BE2C (cell line): ENCODE results near the gene THBS2.

ENCODE experiments used
- DNase-seq: peaks from one replicate; pipeline ENCODE4 v3.0.0-alpha.2; 2020
- H3K27me3 ChIP-seq: fragments of 250-450 bp; sonication (Bioruptor Pico); 2 replicates; pipeline ENCODE4 v1.5.1; 2020; ENCODE audit warnings: mild to moderate bottlenecking
- H3K36me3 ChIP-seq: fragments of 250-450 bp; sonication (Bioruptor Pico); 2 replicates; pipeline ENCODE4 v1.5.1; 2020; ENCODE audit warnings: mild to moderate bottlenecking
- H3K4me1 ChIP-seq: fragments of 250-450 bp; sonication (Bioruptor Pico); 2 replicates; pipeline ENCODE4 v1.5.1; 2020
- H3K4me3 ChIP-seq: 2 replicates; pipeline ENCODE4 v1.5.1; 2011; ENCODE audit warnings: low read depth, low read length
- H3K9me3 ChIP-seq: fragments of 250-450 bp; sonication (Bioruptor Pico); 2 replicates; pipeline ENCODE4 v1.5.1; 2020
- TF ChIP-seq, protein P1 (sequence below): IDR thresholded peaks from 2 replicates; pipeline ENCODE4 v1.5.1; 2012; ENCODE audit warnings: mild to moderate bottlenecking, low read depth, low read length

Gene THBS2

GRCh38 chr6:169230946-169231789, 22.5 kb downstream of the THBS2 start:
- H3K36me3 ChIP-seq, result no peaks in the 10 kb centered on the region
- no peak for DNase-seq
- no peaks in the 10 kb centered on the region for H3K27me3 ChIP-seq
- TF ChIP-seq, protein P1, sequence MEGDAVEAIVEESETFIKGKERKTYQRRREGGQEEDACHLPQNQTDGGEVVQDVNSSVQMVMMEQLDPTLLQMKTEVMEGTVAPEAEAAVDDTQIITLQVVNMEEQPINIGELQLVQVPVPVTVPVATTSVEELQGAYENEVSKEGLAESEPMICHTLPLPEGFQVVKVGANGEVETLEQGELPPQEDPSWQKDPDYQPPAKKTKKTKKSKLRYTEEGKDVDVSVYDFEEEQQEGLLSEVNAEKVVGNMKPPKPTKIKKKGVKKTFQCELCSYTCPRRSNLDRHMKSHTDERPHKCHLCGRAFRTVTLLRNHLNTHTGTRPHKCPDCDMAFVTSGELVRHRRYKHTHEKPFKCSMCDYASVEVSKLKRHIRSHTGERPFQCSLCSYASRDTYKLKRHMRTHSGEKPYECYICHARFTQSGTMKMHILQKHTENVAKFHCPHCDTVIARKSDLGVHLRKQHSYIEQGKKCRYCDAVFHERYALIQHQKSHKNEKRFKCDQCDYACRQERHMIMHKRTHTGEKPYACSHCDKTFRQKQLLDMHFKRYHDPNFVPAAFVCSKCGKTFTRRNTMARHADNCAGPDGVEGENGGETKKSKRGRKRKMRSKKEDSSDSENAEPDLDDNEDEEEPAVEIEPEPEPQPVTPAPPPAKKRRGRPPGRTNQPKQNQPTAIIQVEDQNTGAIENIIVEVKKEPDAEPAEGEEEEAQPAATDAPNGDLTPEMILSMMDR, result no peak
- no peak overlapping the region for H3K4me3 ChIP-seq
- H3K9me3 ChIP-seq, result no peaks in the 10 kb centered on the region; the same call in 1 of the 2 replicates
- H3K4me1 ChIP-seq, result no peaks in the 10 kb centered on the region

GRCh38 chr6:169230322-169230665, 23.4 kb downstream of the THBS2 start:
- Histone ChIP-seq H3K36me3 (no peaks in the 10 kb centered on the region), H3K4me3 (no peak overlapping the region)
- no peak for DNase-seq

GRCh38 chr6:169229615-169230321, 23.9 kb downstream of the THBS2 start:
- Histone ChIP-seq H3K9me3 (no peaks in the 10 kb centered on the region; the same call in 1 of the 2 replicates), H3K4me1 (no peaks in the 10 kb centered on the region), H3K36me3 (no peaks in the 10 kb centered on the region), H3K27me3 (no peaks in the 10 kb centered on the region), H3K4me3 (no peak overlapping the region)
- TF ChIP-seq, protein P1, result no peak
- DNase-seq, result no peak

More at GRCh38 chr6:169230322-169230665, 23.4 kb downstream of the THBS2 start:
- TF ChIP-seq, protein P1, result no peak
- no peaks in the 10 kb centered on the region for H3K4me1 ChIP-seq
- no peaks in the 10 kb centered on the region; the same call in 1 of the 2 replicates for H3K9me3 ChIP-seq
- no peaks in the 10 kb centered on the region for H3K27me3 ChIP-seq

GRCh38 chr6:169227116-169227515, 26.5 kb downstream of the THBS2 start:
- Histone ChIP-seq H3K36me3 (no peaks in the 10 kb centered on the region), H3K4me1 (0 out of 2 replicates have a peak, but pooled peaks cover 5% of the 10 kb centered on the region), H3K4me3 (no peak overlapping the region), H3K9me3 (no peaks in the 10 kb centered on the region), H3K27me3 (no peaks in the 10 kb centered on the region)
- TF ChIP-seq, protein P1, result no peak
- no peak for DNase-seq

DNA sequence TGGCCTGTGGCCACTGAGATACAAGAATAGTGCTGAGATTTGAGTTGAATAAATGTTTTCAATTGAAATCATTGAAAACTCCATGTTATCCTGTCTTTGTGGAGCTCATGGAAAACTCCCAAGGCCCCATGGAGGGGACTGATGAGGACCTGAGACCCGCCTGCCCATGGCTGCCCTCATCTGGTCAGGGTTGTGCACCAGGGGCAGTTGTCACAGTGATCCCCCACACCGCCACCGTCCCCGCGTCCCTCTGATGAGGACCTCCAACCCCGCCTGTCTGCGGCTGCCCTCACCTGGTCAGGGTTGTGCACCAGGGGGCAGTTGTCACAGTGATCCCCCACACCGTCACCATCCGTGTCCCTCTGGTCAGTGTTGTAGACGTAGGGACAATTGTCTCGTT, 27.8 kb downstream of the THBS2 start:
- Histone ChIP-seq H3K4me3 (no peak overlapping the region), H3K9me3 (no peaks in the 10 kb centered on the region), H3K27me3 (no peaks in the 10 kb centered on the region), H3K36me3 (no peaks in the 10 kb centered on the region), H3K4me1 (0 out of 2 replicates have a peak, but pooled peaks cover 5% of the 10 kb centered on the region)
- TF ChIP-seq, protein P1, result no peak
- DNase-seq, result no peak
